SU-DHL-6 (cell line): Measurements from ENCODE around the gene FSTL4.

Experiments
- CTCF ChIP-seq: fragments of 200-600 bp; sonication (generic); IDR thresholded peaks from one replicate; pipeline ENCODE4 v1.5.1; 2017; ENCODE audit warnings: antibody characterized with exemption, mild to moderate bottlenecking, low read length, moderate library complexity; ENCODE audit not compliant: insufficient read depth, poor library complexity, severe bottlenecking
- EZH2phosphoT487 ChIP-seq: fragments of 200-600 bp; sonication (generic), shearing (Covaris generic); conservative IDR thresholded peaks from 2 replicates; pipeline ENCODE4 v1.6.1; 2018; ENCODE audit warnings: mild to moderate bottlenecking, antibody characterized with exemption, low read length, moderate library complexity, mixed read lengths

GRCh38 chr5:133641683-133642082, 29.3 kb upstream of the FSTL4 start:
- TF ChIP-seq CTCF, result no peak
- no peak for TF ChIP-seq EZH2phosphoT487
